Neural progenitor cell (in vitro differentiated cells): Measurements from ENCODE around the gene WTAP. TPM values are rescaled to one million over a fixed set of nuclear protein-coding genes. Genes with fewer than 3 reads are reported as not detected.

Experiments
- DNase-seq: peaks from one replicate; pipeline ENCODE4 v3.0.0-alpha.2; 2016; ENCODE audit warnings: low spot score
- H2AFZ ChIP-seq: fragments of 200-600 bp; sonication (generic); replicated peaks from 2 replicates; pipeline ENCODE4 v1.6.1; 2016; ENCODE audit warnings: antibody characterized with exemption
- H3F3A ChIP-seq: fragments of 200-600 bp; sonication (generic); 2 replicates; pipeline ENCODE4 v1.6.1; 2016; ENCODE audit warnings: antibody characterized with exemption, low read depth
- H3K27ac ChIP-seq: fragments of 200-600 bp; sonication (generic); 2 replicates; pipeline ENCODE4 v1.5.1; 2016; ENCODE audit warnings: mild to moderate bottlenecking
- H3K27me3 ChIP-seq: fragments of 200-600 bp; sonication (generic); 2 replicates; pipeline ENCODE4 v1.6.1; 2016; ENCODE audit warnings: mild to moderate bottlenecking, moderate library complexity
- H3K36me3 ChIP-seq: fragments of 200-600 bp; sonication (generic); 2 replicates; pipeline ENCODE4 v1.5.1; 2016
- H3K4me1 ChIP-seq: fragments of 200-600 bp; sonication (generic); 2 replicates; pipeline ENCODE4 v1.6.1; 2016; ENCODE audit warnings: mixed run types
- H3K4me2 ChIP-seq: fragments of 200-600 bp; sonication (generic); 2 replicates; pipeline ENCODE4 v1.6.1; 2016
- H3K4me3 ChIP-seq: fragments of 200-600 bp; sonication (generic); 2 replicates; pipeline ENCODE4 v1.5.1; 2016
- H3K79me2 ChIP-seq: fragments of 200-600 bp; sonication (generic); 2 replicates; pipeline ENCODE4 v1.6.1; 2016; ENCODE audit warnings: low read depth
- H3K9ac ChIP-seq: fragments of 200-600 bp; sonication (generic); 2 replicates; pipeline ENCODE4 v1.6.1; 2016
- H3K9me3 ChIP-seq: fragments of 200-600 bp; sonication (generic); 2 replicates; pipeline ENCODE4 v1.5.1; 2016; ENCODE audit warnings: low read depth
- H4K20me1 ChIP-seq: fragments of 200-600 bp; sonication (generic); 2 replicates; pipeline ENCODE4 v1.6.1; 2016; ENCODE audit warnings: low read depth
- H3K27ac Mint-ChIP-seq: 3 replicates; pipeline ENCODE4 v1.8.0; 2021; ENCODE audit warnings: mixed read lengths
- H3K27me3 Mint-ChIP-seq: 2 replicates; pipeline ENCODE4 v1.8.0; 2022; ENCODE audit warnings: low read depth, mild to moderate bottlenecking, inconsistent platforms, moderate library complexity, mixed read lengths; ENCODE audit not compliant: insufficient read depth
- H3K36me3 Mint-ChIP-seq: 3 replicates; pipeline ENCODE4 v1.8.0; 2021; ENCODE audit warnings: mixed read lengths
- H3K4me1 Mint-ChIP-seq: 3 replicates; pipeline ENCODE4 v1.8.0; 2021; ENCODE audit warnings: mixed read lengths
- H3K4me3 Mint-ChIP-seq: 3 replicates; pipeline ENCODE4 v1.8.0; 2021; ENCODE audit warnings: mild to moderate bottlenecking, moderate library complexity, mixed read lengths
- H3K9me3 Mint-ChIP-seq: 3 replicates; pipeline ENCODE4 v1.8.0; 2020; ENCODE audit warnings: mixed read lengths
- EZH2 ChIP-seq: fragments of 200-600 bp; sonication (generic); IDR thresholded peaks from 2 replicates; pipeline ENCODE4 v1.6.1; 2017; ENCODE audit warnings: antibody characterized with exemption, mild to moderate bottlenecking, moderate library complexity
- EZH2phosphoT487 ChIP-seq: fragments of 200-600 bp; sonication (generic); IDR thresholded peaks from 2 replicates; pipeline ENCODE4 v1.6.1; 2017; ENCODE audit warnings: antibody characterized with exemption
- small RNA-seq: library from RNA; depleted of rRNA; stranded (forward); fragments of <200 nt; gene quantifications from one replicate; pipeline ENCODE3, GENCODE V24; 2015
- total RNA-seq: library from RNA; depleted of rRNA; stranded (reverse); fragments of >200 nt; gene quantifications from 2 replicates; pipeline ENCODE4 v1.2.3, GENCODE V29; 2015; ENCODE audit warnings: low replicate concordance
- TF ChIP-seq, protein P1 (sequence below): fragments of 200-600 bp; sonication (generic); IDR thresholded peaks from 2 replicates; pipeline ENCODE4 v1.5.1; 2017; ENCODE audit warnings: antibody characterized with exemption, mild to moderate bottlenecking

The WTAP gene
- total RNA-seq, 1 donor from 2014 or later = 159 TPM

DNA sequence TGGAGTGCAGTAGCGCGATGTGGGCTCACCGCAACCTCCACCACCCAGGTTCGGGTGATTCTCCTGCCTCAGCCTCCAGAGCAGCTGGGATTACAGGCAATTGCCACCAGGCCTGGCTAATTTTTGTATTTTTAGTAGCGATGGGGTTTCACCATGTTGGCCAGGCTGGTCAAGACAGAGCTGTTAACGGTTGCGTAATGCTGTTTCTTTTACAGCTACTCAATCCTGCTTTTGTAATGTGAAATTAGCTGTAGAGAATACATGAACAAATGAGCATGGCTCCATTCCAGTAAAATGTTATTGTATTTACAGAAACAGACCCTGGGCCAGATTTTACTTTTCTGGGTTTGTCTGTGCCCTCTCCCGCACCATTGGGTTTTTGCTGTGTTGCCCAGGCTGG is 74.6 kb downstream of the WTAP start:
- Mint-ChIP-seq H3K4me3 (no peak overlapping the region), H3K36me3 (peaks cover 14% of the 10 kb centered on the region), H3K27ac (no peak overlapping the region), H3K27me3 (peaks cover 3% of the 10 kb centered on the region), H3K9me3 (no peaks in the 10 kb centered on the region), H3K4me1 (no peaks in the 10 kb centered on the region)
- H4K20me1 ChIP-seq = no peaks in the 10 kb centered on the region
- no peaks in the 10 kb centered on the region for H3K4me1 ChIP-seq
- H3K79me2 ChIP-seq = no peaks in the 10 kb centered on the region
- H3K27ac ChIP-seq = no peak overlapping the region
- H3F3A ChIP-seq = no peaks in the 10 kb centered on the region
- no peak for TF ChIP-seq EZH2phosphoT487
- no peak for TF ChIP-seq EZH2
- TF ChIP-seq, protein P1, sequence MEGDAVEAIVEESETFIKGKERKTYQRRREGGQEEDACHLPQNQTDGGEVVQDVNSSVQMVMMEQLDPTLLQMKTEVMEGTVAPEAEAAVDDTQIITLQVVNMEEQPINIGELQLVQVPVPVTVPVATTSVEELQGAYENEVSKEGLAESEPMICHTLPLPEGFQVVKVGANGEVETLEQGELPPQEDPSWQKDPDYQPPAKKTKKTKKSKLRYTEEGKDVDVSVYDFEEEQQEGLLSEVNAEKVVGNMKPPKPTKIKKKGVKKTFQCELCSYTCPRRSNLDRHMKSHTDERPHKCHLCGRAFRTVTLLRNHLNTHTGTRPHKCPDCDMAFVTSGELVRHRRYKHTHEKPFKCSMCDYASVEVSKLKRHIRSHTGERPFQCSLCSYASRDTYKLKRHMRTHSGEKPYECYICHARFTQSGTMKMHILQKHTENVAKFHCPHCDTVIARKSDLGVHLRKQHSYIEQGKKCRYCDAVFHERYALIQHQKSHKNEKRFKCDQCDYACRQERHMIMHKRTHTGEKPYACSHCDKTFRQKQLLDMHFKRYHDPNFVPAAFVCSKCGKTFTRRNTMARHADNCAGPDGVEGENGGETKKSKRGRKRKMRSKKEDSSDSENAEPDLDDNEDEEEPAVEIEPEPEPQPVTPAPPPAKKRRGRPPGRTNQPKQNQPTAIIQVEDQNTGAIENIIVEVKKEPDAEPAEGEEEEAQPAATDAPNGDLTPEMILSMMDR = no peak
- H3K4me2 ChIP-seq = no peak overlapping the region
- no peaks in the 10 kb centered on the region for H3K36me3 ChIP-seq
- H3K4me3 ChIP-seq = no peak overlapping the region
- H3K9me3 ChIP-seq = no peaks in the 10 kb centered on the region
- no peak for DNase-seq
- no peak overlapping the region for H3K9ac ChIP-seq
- H2AFZ ChIP-seq = no peak overlapping the region
- H3K27me3 ChIP-seq = no peaks in the 10 kb centered on the region

- Histone ChIP-seq H2AFZ (no peak overlapping the region), H3F3A (no peaks in the 10 kb centered on the region), H3K27ac (no peak overlapping the region), H3K9ac (no peak overlapping the region), H3K4me3 (no peak overlapping the region), H4K20me1 (no peaks in the 10 kb centered on the region), H3K27me3 (no peaks in the 10 kb centered on the region), H3K9me3 (no peaks in the 10 kb centered on the region), H3K4me2 (no peak overlapping the region), H3K4me1 (peaks cover 6% of the 10 kb centered on the region), H3K36me3 (no peaks in the 10 kb centered on the region), H3K79me2 (no peaks in the 10 kb centered on the region)
- Mint-ChIP-seq H3K27ac (no peak overlapping the region), H3K4me1 (no peaks in the 10 kb centered on the region), H3K27me3 (peaks cover 6% of the 10 kb centered on the region), H3K9me3 (no peaks in the 10 kb centered on the region), H3K36me3 (no peaks in the 10 kb centered on the region), H3K4me3 (no peak overlapping the region)
- TF ChIP-seq, protein P1 = no peak
- no peak for TF ChIP-seq EZH2
- TF ChIP-seq EZH2phosphoT487 = no peak
- no peak for DNase-seq
Observed at GRCh38 chr6:159804504-159804903, 77.2 kb downstream of the WTAP start.

GRCh38 chr6:159805440-159806020 is 78.2 kb downstream of the WTAP start:
- no peaks in the 10 kb centered on the region for H3K36me3 Mint-ChIP-seq
- Histone ChIP-seq H3K27me3 (no peaks in the 10 kb centered on the region), H3K79me2 (no peaks in the 10 kb centered on the region), H3K4me2 (no peak overlapping the region), H3K27ac (no peak overlapping the region), H3K9ac (no peak overlapping the region), H3K4me3 (no peak overlapping the region), H3K9me3 (no peaks in the 10 kb centered on the region), H3K4me1 (peaks cover 6% of the 10 kb centered on the region), H3F3A (no peaks in the 10 kb centered on the region), H2AFZ (no peak overlapping the region), H4K20me1 (no peaks in the 10 kb centered on the region), H3K36me3 (no peaks in the 10 kb centered on the region)
- peaks cover 5% of the 10 kb centered on the region for H3K27me3 Mint-ChIP-seq
- H3K4me1 Mint-ChIP-seq = peaks cover 2% of the 10 kb centered on the region
- no peak overlapping the region for H3K27ac Mint-ChIP-seq
- H3K9me3 Mint-ChIP-seq = no peaks in the 10 kb centered on the region
- no peak overlapping the region for H3K4me3 Mint-ChIP-seq
- DNase-seq = no peak
- TF ChIP-seq EZH2 (no peak), EZH2phosphoT487 (no peak)
- TF ChIP-seq, protein P1 = no peak

Small RNA genes within 50 kb of the gene (small RNA-seq; reads per million reads assigned to genes)
- gene RNU4ATAC18P = not detected
- gene SNORA20 = 70.3 reads per million, percentile 98 among the genes with 10 or more reads in this experiment
- not detected for gene SNORA29

Other genes starting within 250 kb of the WTAP start
- gene SOD2, start 34.3 kb upstream of the WTAP start, total RNA-seq = 54.9 and 67.2 TPM in 2 replicates
- gene ACAT2, start 34.5 kb downstream of the WTAP start, total RNA-seq = 92.5 and 101 TPM in 2 replicates
- 264 and 334 TPM in 2 replicates for gene TCP1, start 62.1 kb downstream of the WTAP start, total RNA-seq
- gene MRPL18, start 63.0 kb downstream of the WTAP start, total RNA-seq = 64.5 and 69.1 TPM in 2 replicates
- 0.06 TPM in 1 of 2 replicates, not detected in the other for gene PNLDC1, start 72.8 kb downstream of the WTAP start, total RNA-seq
- not detected in 2 replicates for gene MAS1, start 163.5 kb downstream of the WTAP start, total RNA-seq
- gene IGF2R, start 241.6 kb downstream of the WTAP start, total RNA-seq = 35.1 and 46.1 TPM in 2 replicates